ENCODE data around the gene SSC4D.

Gene SSC4D

DNA sequence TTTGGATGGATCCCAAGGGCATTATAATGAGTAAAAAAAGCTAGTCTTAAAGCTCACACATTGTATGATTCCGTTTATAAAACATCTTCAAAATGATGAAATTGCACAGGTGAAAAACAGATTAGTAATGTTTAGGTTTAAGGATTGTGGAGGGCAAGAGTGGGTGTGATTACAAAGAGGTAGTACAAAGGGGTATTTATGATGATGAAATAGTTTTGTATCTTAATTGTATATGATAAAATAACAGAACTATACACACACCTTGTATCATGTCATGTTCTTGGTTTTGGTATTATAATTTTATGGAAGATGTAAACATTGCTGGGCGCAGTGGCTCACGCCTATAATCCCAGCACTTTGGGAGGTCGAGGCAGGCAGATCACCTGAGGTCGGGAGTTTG lies 2.8 kb upstream of the SSC4D start:
- TF ChIP-seq, protein P1, sequence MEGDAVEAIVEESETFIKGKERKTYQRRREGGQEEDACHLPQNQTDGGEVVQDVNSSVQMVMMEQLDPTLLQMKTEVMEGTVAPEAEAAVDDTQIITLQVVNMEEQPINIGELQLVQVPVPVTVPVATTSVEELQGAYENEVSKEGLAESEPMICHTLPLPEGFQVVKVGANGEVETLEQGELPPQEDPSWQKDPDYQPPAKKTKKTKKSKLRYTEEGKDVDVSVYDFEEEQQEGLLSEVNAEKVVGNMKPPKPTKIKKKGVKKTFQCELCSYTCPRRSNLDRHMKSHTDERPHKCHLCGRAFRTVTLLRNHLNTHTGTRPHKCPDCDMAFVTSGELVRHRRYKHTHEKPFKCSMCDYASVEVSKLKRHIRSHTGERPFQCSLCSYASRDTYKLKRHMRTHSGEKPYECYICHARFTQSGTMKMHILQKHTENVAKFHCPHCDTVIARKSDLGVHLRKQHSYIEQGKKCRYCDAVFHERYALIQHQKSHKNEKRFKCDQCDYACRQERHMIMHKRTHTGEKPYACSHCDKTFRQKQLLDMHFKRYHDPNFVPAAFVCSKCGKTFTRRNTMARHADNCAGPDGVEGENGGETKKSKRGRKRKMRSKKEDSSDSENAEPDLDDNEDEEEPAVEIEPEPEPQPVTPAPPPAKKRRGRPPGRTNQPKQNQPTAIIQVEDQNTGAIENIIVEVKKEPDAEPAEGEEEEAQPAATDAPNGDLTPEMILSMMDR (IDR thresholded peaks at IDR 0.05), result no peak
- no peak for DNase-seq

DNA sequence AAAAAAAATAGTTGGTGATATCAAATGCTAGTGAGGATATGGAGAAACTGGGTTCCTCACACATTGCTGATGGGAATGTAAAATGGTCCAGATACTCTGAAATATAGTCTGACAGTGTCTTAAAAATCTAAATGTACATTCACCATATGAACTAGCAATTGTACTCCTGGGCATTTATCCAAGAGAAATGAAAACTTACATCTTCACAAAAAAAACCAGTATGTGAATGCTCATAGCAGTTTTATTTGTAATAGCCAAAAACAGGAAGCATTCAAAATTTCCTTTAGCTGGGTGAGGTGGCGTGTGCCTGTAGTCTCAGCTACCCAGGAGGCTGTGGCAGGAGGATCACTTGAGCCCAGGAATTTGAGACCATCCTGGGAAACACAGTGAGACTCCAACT lies 2.1 kb upstream of the SSC4D start:
- Histone ChIP-seq H3K4me3 (no peak overlapping the region), H3K9me3 (no peaks in the 10 kb centered on the region), H3K4me1 (no peaks in the 10 kb centered on the region), H3K27ac (no peak overlapping the region), H3K27me3 (peaks cover 0 to 5% of the 10 kb centered on the region in 2 donors), H3K36me3 (no peaks in the 10 kb centered on the region)
- TF ChIP-seq, protein P1 (IDR thresholded peaks at IDR 0.05), result no peak
- intact Hi-C loops (cut with DNase I; ENCODE audit: low total_unique reads), result no loop called here
- no peak for DNase-seq

More for the DNA sequence above, 2.8 kb upstream of the SSC4D start:
- H3K27ac ChIP-seq, result no peak overlapping the region
- peaks cover 0 to 5% of the 10 kb centered on the region in 2 donors for H3K27me3 ChIP-seq
- H3K4me1 ChIP-seq, result no peaks in the 10 kb centered on the region
- H3K36me3 ChIP-seq, result no peaks in the 10 kb centered on the region
- H3K9me3 ChIP-seq, result no peaks in the 10 kb centered on the region
- intact Hi-C loops (cut with DNase I; ENCODE audit: low total_unique reads), result no loop called here
- H3K4me3 ChIP-seq, result no peak overlapping the region

DNA sequence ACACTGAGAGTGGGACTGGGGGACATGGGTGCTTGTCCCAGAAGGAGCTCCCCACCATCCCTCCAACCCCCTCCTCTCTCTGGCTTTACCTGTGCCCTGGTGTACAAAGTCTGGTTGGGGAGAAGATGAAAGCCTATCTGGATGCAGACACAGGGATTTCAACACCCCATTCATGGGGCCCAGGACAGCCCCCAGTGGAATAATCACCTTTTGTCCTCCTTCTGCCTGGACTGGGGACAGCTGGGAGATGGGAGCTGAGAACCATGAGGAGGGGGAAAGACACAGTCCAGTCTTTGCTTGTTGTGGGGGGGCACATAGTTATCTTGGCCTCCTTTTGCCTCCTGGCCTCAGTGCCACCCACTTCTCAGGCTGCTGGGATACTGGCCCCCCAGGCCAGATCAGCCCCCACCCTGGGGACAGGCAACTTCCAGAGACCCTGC lies 1.4 kb downstream of the SSC4D start:
- no peaks in the 10 kb centered on the region for H3K9me3 ChIP-seq
- no peak for DNase-seq
- H3K4me1 ChIP-seq, result no peaks in the 10 kb centered on the region

DNA sequence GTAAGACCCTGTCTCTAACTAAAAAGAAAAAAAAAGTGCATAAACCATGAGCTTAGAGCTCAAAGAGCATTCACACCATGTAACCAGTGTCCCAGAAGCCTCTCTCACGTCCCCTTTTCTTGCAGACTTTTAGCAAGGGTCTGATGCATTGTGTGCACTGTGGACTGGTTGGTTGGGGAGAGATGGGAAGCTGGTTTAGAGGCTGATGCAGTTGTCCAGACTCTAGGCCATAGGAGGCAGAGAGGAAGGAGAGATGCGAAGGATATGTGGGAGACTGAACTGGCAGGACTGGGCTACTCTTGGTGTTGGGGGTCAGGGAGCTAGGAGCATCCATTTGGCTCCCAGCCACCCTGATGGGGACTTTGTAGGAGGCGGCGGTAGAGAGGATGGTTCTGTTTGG lies 1.8 kb downstream of the SSC4D start:
- TF ChIP-seq, protein P1 (IDR thresholded peaks at IDR 0.05), result no peak
- Histone ChIP-seq H3K36me3 (no peaks in the 10 kb centered on the region), H3K27ac (no peak overlapping the region), H3K9me3 (no peaks in the 10 kb centered on the region), H3K4me3 (no peak overlapping the region), H3K4me1 (no peaks in the 10 kb centered on the region), H3K27me3 (peaks cover 0 to 5% of the 10 kb centered on the region in 2 donors)
- DNase-seq, result no peak
- intact Hi-C loops (cut with DNase I; ENCODE audit: low total_unique reads), result no loop called here

More for the DNA sequence above, 1.4 kb downstream of the SSC4D start:
- no peak overlapping the region for H3K4me3 ChIP-seq
- TF ChIP-seq, protein P1 (IDR thresholded peaks at IDR 0.05), result no peak
- no peak overlapping the region for H3K27ac ChIP-seq
- no peaks in the 10 kb centered on the region for H3K36me3 ChIP-seq
- intact Hi-C loops (cut with DNase I; ENCODE audit: low total_unique reads), result no loop called here
- H3K27me3 ChIP-seq, result peaks cover 0 to 5% of the 10 kb centered on the region in 2 donors

DNA sequence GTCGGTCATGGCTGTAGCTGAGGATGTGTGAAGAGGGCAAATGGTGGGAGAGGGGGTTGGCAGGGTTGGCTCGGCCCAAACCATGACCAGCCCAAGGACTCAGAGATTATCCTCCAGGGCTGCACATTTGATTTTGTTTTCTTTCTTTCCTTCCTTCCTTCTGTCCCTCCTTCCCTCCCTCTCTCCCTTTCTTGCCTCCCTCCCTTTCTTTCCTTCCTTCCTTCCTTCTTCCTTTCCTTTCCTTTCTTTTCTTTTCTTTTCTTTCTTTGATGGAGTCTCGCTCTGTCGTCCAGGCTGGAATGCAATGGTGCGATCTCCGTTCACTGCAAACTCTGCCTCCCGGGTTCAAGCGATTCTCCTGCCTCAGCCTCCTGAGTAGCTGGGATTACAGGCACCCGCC lies 3.8 kb downstream of the SSC4D start:
- H3K36me3 ChIP-seq, result no peaks in the 10 kb centered on the region
- TF ChIP-seq, protein P1 (IDR thresholded peaks at IDR 0.05), result no peak
- no peak overlapping the region for H3K27ac ChIP-seq
- intact Hi-C loops (cut with DNase I; ENCODE audit: low total_unique reads), result no loop called here
- no peaks in the 10 kb centered on the region for H3K4me1 ChIP-seq
- no peak for DNase-seq
- H3K9me3 ChIP-seq, result no peaks in the 10 kb centered on the region
- peaks cover 0 to 5% of the 10 kb centered on the region in 2 donors for H3K27me3 ChIP-seq
- no peak overlapping the region for H3K4me3 ChIP-seq
